Heart left ventricle (tissue), 13 donors: ENCODE data around the gene ANKRD40.

Experiments used
- CTCF ChIP-seq, 12 donors: fragments of 200-600 bp; sonication (generic) in 4 of 12; IDR thresholded peaks; one replicate each; pipeline versions ENCODE4 v1.5.0 to v1.8.0; 2018 to 2022; ENCODE audit warnings: antibody characterized with exemption in 12 of 12, mild to moderate bottlenecking in 5 of 12
- POLR2A ChIP-seq, 2 donors: fragments of 450-650 bp; IDR thresholded peaks; one replicate each; pipeline ENCODE4 v1.6.1; 2017; ENCODE audit warnings: antibody characterized with exemption in 2 of 2, mild to moderate bottlenecking in 2 of 2, moderate library complexity in 2 of 2
- donor health status: ischemic (EF 13 %, LVEDD 7.1; RV severe dilation, severe dysfunction).
- donor health status: DM: no; HTN: yes; CAD: no.
- donor health status: DM: no; HTN: no; CAD: no.
- donor health status: ischemic (EF 25% LVEDD 6.9; RV normal size, moderate dysfunction).
- donor health status: ischemic (EF 25% LVEDD 5.7; RV mildly dilated, moderate dysfunction).
- donor health status: ischemic (EF 35%, LVEDD 5.7; RV mildly dilated, moderate dysfunction).
- donor health status: nonischemic (EF 11% LVEDD 7.7; RV severe dilation, severe dysfunction).
- donor health status: DM: yes; HTN: yes; CAD: no.
- donor health status: PGD.
- donor health status: ischemic (EF 29% LVEDD 5.4; RV normal size, mild dysfunction).
- donor health status: nonischemic (EF 23%, LVEDD 6.1; RV moderate dilation, normal function).

- TF ChIP-seq CTCF (IDR thresholded peaks at IDR 0.05) (no peak), POLR2A (IDR thresholded peaks at IDR 0.05) (no peak)
Observed at GRCh38 chr17:50679008-50679544, 28.6 kb downstream of the ANKRD40 start.
